Karpas-422 (cell line): ENCODE measurements around the gene SERPINE2. TPM values are rescaled to one million over a fixed set of nuclear protein-coding genes. Genes with fewer than 3 reads are reported as not detected.
A peak's percentile ranks its signal among the peaks of the same experiment; 100 is the strongest.

Experiments used
- DNase-seq: peaks from one replicate; pipeline ENCODE4 v3.0.0-alpha.2; 2015
- H2AFZ ChIP-seq: fragments of 200-600 bp; sonication (generic); 2 replicates; pipeline ENCODE4 v1.6.1; 2014; ENCODE audit warnings: antibody characterized with exemption, low read length, mixed read lengths
- H3K27ac ChIP-seq: fragments of 200-600 bp; sonication (generic); 2 replicates; pipeline ENCODE4 v1.5.1; 2014; ENCODE audit warnings: mild to moderate bottlenecking, low read length, moderate library complexity
- H3K27me3 ChIP-seq: fragments of 200-600 bp; sonication (generic); 2 replicates; pipeline ENCODE4 v1.6.1; 2014; ENCODE audit warnings: low read length, mixed read lengths
- H3K36me3 ChIP-seq: fragments of 200-600 bp; sonication (generic); 2 replicates; pipeline ENCODE4 v1.6.1; 2014; ENCODE audit warnings: low read length, mixed read lengths; ENCODE audit not compliant: insufficient read depth
- H3K4me1 ChIP-seq: fragments of 200-600 bp; sonication (generic); 2 replicates; pipeline ENCODE4 v1.6.1; 2014; ENCODE audit warnings: mild to moderate bottlenecking, low read length, mixed read lengths
- H3K4me2 ChIP-seq: fragments of 200-600 bp; sonication (generic); 2 replicates; pipeline ENCODE4 v1.6.1; 2014; ENCODE audit warnings: low read length, low read depth, mild to moderate bottlenecking; ENCODE audit not compliant: poor library complexity, severe bottlenecking
- H3K4me3 ChIP-seq: fragments of 200-600 bp; sonication (generic); 2 replicates; pipeline ENCODE4 v1.5.1; 2014; ENCODE audit warnings: mild to moderate bottlenecking, antibody characterized with exemption, low read length, mixed read lengths
- H3K79me2 ChIP-seq: fragments of 200-600 bp; sonication (generic); 2 replicates; pipeline ENCODE4 v1.6.1; 2014; ENCODE audit warnings: mild to moderate bottlenecking, low read length, mixed read lengths
- H3K9ac ChIP-seq: fragments of 200-600 bp; sonication (generic); 2 replicates; pipeline ENCODE4 v1.6.0; 2014; ENCODE audit warnings: low read length
- H3K9me2 ChIP-seq: fragments of 200-600 bp; sonication (generic), shearing (Covaris generic); replicated peaks from 2 replicates; pipeline ENCODE4 v1.6.0; 2014; ENCODE audit warnings: mild to moderate bottlenecking, low read length, moderate library complexity; ENCODE audit not compliant: insufficient read depth
- H3K9me3 ChIP-seq: fragments of 300-700, 200-600 bp; sonication (generic); 2 replicates; pipeline ENCODE4 v1.6.1; 2014; ENCODE audit warnings: low read length, mixed read lengths
- H4K20me1 ChIP-seq: fragments of 200-600 bp; sonication (generic); 2 replicates; pipeline ENCODE4 v1.6.1; 2014; ENCODE audit warnings: mild to moderate bottlenecking, antibody characterized with exemption, low read length, low read depth; ENCODE audit not compliant: insufficient read depth
- total RNA-seq: library from RNA; depleted of rRNA; stranded (reverse); fragments of >200 nt; shearing (Covaris generic); gene quantifications from 2 replicates; pipeline ENCODE4 v1.2.3, GENCODE V29; 2014; ENCODE audit warnings: low replicate concordance

Gene SERPINE2
- total RNA-seq, 1 experiment from 2014 or later = 14.5 TPM

DNA sequence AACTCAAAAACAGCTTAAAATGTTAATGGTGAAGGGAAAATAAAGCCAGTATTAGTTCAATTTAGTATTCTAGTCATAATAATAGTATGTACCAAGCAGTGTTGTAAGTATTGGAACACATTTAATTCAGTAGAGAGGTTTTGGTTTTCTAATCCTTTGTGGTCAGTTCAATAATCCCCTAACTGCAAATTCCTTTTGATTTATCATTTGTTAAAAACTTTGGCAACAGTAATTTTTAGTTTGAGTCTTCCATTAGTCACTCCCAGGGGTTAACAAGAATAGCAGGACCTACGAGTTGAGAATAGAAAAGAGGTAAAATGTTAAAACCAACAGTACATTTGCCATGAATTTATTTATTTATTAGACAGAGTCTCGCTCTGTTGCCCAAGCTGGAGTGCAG, 71.1 kb downstream of the SERPINE2 start:
- Histone ChIP-seq H3K4me1 (peaks cover 6% of the 10 kb centered on the region), H3K9ac (no peak overlapping the region)

GRCh38 chr2:223959688-223960087, 79.4 kb downstream of the SERPINE2 start:
- Histone ChIP-seq H3K27ac (no peak overlapping the region), H3K9ac (no peak overlapping the region), H3K4me2 (peak overlapping the region; percentile 39)

More for the DNA sequence above, 71.1 kb downstream of the SERPINE2 start:
- no peaks in the 10 kb centered on the region for H3K9me3 ChIP-seq
- H3K79me2 ChIP-seq = peaks cover 22% of the 10 kb centered on the region
- no peak overlapping the region for H3K27ac ChIP-seq
- H3K4me3 ChIP-seq = no peak overlapping the region
- H3K4me2 ChIP-seq = no peak overlapping the region
- H3K36me3 ChIP-seq = peaks cover 25% of the 10 kb centered on the region; the same call in 1 of the 2 replicates
- DNase-seq = no peak
- no peak overlapping the region for H2AFZ ChIP-seq
- no peaks in the 10 kb centered on the region for H3K9me2 ChIP-seq
- H4K20me1 ChIP-seq = no peaks in the 10 kb centered on the region
- no peaks in the 10 kb centered on the region for H3K27me3 ChIP-seq

GRCh38 chr2:223957092-223957851, 81.8 kb downstream of the SERPINE2 start, which contains the start of gene MRPL44:
Gene MRPL44, plus strand, starts transcription at chr2:223957463. Its CDS starts 10 bp downstream, at chr2:223957473.
- Histone ChIP-seq H3K36me3 (peaks cover 29% of the 10 kb centered on the region; the same call in 1 of the 2 replicates), H3K9ac (peak within 1 kb of the TSS; percentile 91), H2AFZ (peak within 1 kb of the TSS; percentile 74), H3K27ac (peak within 1 kb of the TSS; percentile 38; the same call in 1 of the 2 replicates), H3K9me3 (no peaks in the 10 kb centered on the region), H4K20me1 (peaks cover 30% of the 10 kb centered on the region), H3K4me1 (peaks cover 45% of the 10 kb centered on the region), H3K9me2 (no peaks in the 10 kb centered on the region), H3K4me3 (peak within 1 kb of the TSS; percentile 92), H3K27me3 (no peaks in the 10 kb centered on the region), H3K79me2 (peaks cover 50% of the 10 kb centered on the region), H3K4me2 (peak within 1 kb of the TSS; percentile 95)
- DNase-seq = peak; percentile 99

More at GRCh38 chr2:223959688-223960087, 79.4 kb downstream of the SERPINE2 start:
- H3K27me3 ChIP-seq = no peaks in the 10 kb centered on the region
- H4K20me1 ChIP-seq = peaks cover 31% of the 10 kb centered on the region
- H3K9me2 ChIP-seq = no peaks in the 10 kb centered on the region
- peaks cover 37% of the 10 kb centered on the region for H3K4me1 ChIP-seq
- H3K4me3 ChIP-seq = peak overlapping the region; percentile 8; the same call in 1 of the 2 replicates
- no peaks in the 10 kb centered on the region for H3K9me3 ChIP-seq
- H3K79me2 ChIP-seq = peaks cover 72% of the 10 kb centered on the region
- no peak overlapping the region for H2AFZ ChIP-seq
- DNase-seq = no peak
- H3K36me3 ChIP-seq = peaks cover 37% of the 10 kb centered on the region; the same call in 1 of the 2 replicates

DNA sequence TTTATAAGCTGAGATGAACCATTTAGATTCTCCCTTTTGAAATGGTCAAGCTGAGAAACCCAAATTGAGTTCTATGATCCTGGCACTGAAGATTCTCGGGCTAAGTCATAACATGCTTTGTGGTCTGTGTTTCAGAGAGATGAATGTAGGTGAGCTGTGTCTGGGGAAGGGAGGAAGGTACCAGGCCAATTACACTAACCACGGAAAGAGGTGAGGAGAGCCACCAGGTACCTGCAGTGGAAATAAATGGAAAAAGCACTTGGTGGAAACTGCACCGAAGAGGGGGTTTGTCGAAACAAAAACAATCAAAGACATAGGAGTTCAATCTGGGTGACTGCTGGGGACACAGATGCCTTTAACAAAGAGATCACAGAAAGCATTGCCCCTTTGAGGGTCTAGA, 82.8 kb downstream of the SERPINE2 start:
- peak overlapping the region; percentile 95 for H3K4me2 ChIP-seq
- peaks cover 20% of the 10 kb centered on the region; the same call in 1 of the 2 replicates for H3K36me3 ChIP-seq
- no peak overlapping the region for H3K9ac ChIP-seq
- H3K9me3 ChIP-seq = no peaks in the 10 kb centered on the region
- H3K27me3 ChIP-seq = no peaks in the 10 kb centered on the region
- no peaks in the 10 kb centered on the region for H3K9me2 ChIP-seq
- peaks cover 27% of the 10 kb centered on the region for H4K20me1 ChIP-seq
- H3K4me1 ChIP-seq = peaks cover 49% of the 10 kb centered on the region
- H3K4me3 ChIP-seq = no peak overlapping the region
- no peak overlapping the region for H3K27ac ChIP-seq
- peaks cover 40% of the 10 kb centered on the region for H3K79me2 ChIP-seq
- DNase-seq = no peak
- H2AFZ ChIP-seq = no peak overlapping the region

- H2AFZ ChIP-seq = no peak overlapping the region
- peaks cover 43% of the 10 kb centered on the region for H3K4me1 ChIP-seq
Measured at GRCh38 chr2:223954401-223954800, 84.7 kb downstream of the SERPINE2 start.

GRCh38 chr2:223952280-223952968, 86.7 kb downstream of the SERPINE2 start:
- Histone ChIP-seq H3K9ac (no peak overlapping the region; the same call in 1 of the 2 replicates), H2AFZ (peak overlapping the region; percentile 81), H3K9me3 (no peaks in the 10 kb centered on the region), H3K4me1 (peaks cover 29% of the 10 kb centered on the region), H4K20me1 (no peaks in the 10 kb centered on the region), H3K4me3 (no peak overlapping the region; the same call in 1 of the 2 replicates), H3K9me2 (no peaks in the 10 kb centered on the region), H3K4me2 (peak overlapping the region; percentile 58), H3K27me3 (no peaks in the 10 kb centered on the region), H3K27ac (peak overlapping the region; percentile 21; the same call in 1 of the 2 replicates), H3K79me2 (peaks cover 2% of the 10 kb centered on the region), H3K36me3 (no peaks in the 10 kb centered on the region)
- DNase-seq = peak; percentile 72

More at GRCh38 chr2:223954401-223954800, 84.7 kb downstream of the SERPINE2 start:
- no peak overlapping the region for H3K27ac ChIP-seq
- peaks cover 14% of the 10 kb centered on the region; the same call in 1 of the 2 replicates for H4K20me1 ChIP-seq
- H3K36me3 ChIP-seq = peaks cover under 1% of the 10 kb centered on the region; the same call in 1 of the 2 replicates
- peaks cover 21% of the 10 kb centered on the region for H3K79me2 ChIP-seq
- H3K9me2 ChIP-seq = no peaks in the 10 kb centered on the region
- no peaks in the 10 kb centered on the region for H3K9me3 ChIP-seq
- H3K9ac ChIP-seq = no peak overlapping the region
- no peak overlapping the region for H3K4me2 ChIP-seq
- DNase-seq = no peak
- H3K4me3 ChIP-seq = no peak overlapping the region
- no peaks in the 10 kb centered on the region for H3K27me3 ChIP-seq

DNA sequence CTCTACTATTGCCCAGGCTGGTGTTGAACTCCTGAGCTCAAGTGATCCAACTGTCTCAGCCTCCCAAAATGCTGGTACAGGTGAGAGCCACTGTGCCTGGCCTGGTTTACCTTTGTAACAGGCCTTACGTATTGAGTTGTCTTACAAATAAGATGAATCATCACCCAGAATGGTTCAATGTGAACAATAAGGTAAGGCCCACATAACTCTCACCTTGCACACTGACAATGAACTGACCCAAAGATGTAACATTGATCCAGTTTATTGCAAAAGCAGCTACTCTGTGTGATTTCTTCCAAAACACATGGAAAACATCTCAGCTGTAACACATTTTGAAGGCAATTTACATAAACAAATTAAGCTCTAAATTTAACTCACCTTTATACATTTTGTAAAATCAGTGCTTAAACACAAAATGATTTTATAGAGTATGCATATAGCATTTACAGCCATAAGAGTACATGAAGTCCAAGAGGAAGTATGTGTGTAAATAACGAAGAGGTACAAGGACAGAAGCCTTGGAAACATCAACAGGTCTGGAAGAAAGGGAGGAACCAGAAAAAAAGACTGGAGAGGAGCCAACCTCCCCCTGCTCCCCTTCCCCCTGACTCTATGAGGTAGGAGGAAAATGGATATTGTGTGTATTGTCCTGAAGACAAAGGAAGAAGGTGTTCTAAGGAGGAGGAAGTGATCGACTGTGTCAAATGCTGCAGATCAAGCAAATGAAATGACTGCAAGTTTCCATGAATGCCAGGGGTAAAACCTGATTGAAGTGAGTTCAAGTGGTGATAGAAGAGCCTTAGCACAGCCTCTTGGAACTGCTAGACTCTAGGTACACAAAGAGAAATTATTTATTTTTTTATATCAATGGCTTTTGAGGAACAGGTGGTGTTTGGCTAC, 88.4 kb downstream of the SERPINE2 start:
- Histone ChIP-seq H3K9ac (peak overlapping the region; percentile 18; the same call in 1 of the 2 replicates), H3K4me1 (peaks cover 25% of the 10 kb centered on the region), H3K79me2 (no peaks in the 10 kb centered on the region), H3K27me3 (no peaks in the 10 kb centered on the region), H3K4me2 (peak overlapping the region; percentile 35), H3K27ac (no peak overlapping the region), H3K36me3 (no peaks in the 10 kb centered on the region), H2AFZ (peak overlapping the region; percentile 96), H3K9me3 (no peaks in the 10 kb centered on the region), H3K9me2 (no peaks in the 10 kb centered on the region), H4K20me1 (no peaks in the 10 kb centered on the region), H3K4me3 (no peak overlapping the region)
- DNase-seq = no peak
